Parathyroid adenoma (tissue), 2 donors: Measurements from ENCODE around the gene HSP90B1.

Source experiments
- H2AFZ ChIP-seq: fragments of 300-600 bp; sonication (generic); one replicate; pipeline ENCODE4 v1.7.0; 2017; ENCODE audit warnings: antibody characterized with exemption, mild to moderate bottlenecking
- H3K27ac ChIP-seq: fragments of 300-600 bp; sonication (generic); one replicate; pipeline ENCODE4 v1.7.0; 2017
- H3K27me3 ChIP-seq: fragments of 300-600 bp; sonication (generic); one replicate; pipeline ENCODE4 v1.7.0; 2017; ENCODE audit warnings: low read length; ENCODE audit not compliant: control insufficient read depth, insufficient read depth
- H3K36me3 ChIP-seq: fragments of 300-600 bp; sonication (generic); one replicate; pipeline ENCODE4 v1.7.0; 2017; ENCODE audit warnings: low read length; ENCODE audit not compliant: control insufficient read depth, insufficient read depth
- H3K4me1 ChIP-seq: fragments of 300-600 bp; sonication (generic); one replicate; pipeline ENCODE4 v1.7.0; 2017; ENCODE audit warnings: control low read depth
- H3K4me2 ChIP-seq: fragments of 300-600 bp; sonication (generic); one replicate; pipeline ENCODE4 v1.7.0; 2017; ENCODE audit warnings: low read length
- H3K4me3 ChIP-seq: fragments of 300-600 bp; sonication (generic); one replicate; pipeline ENCODE4 v1.7.0; 2017; ENCODE audit warnings: low read depth, low read length
- H3K79me2 ChIP-seq: fragments of 300-600 bp; sonication (generic); one replicate; pipeline ENCODE4 v1.7.0; 2017; ENCODE audit warnings: control low read depth
- H3K9ac ChIP-seq: fragments of 300-600 bp; sonication (generic); one replicate; pipeline ENCODE4 v1.7.0; 2017; ENCODE audit warnings: mild to moderate bottlenecking
- H3K9me3 ChIP-seq: fragments of 300-600 bp; sonication (generic); one replicate; pipeline ENCODE4 v1.7.0; 2017; ENCODE audit warnings: low read length; ENCODE audit not compliant: control insufficient read depth
- CTCF ChIP-seq: fragments of 300-600 bp; sonication (generic); IDR thresholded peaks from one replicate; pipeline ENCODE4 v1.7.0; 2017; ENCODE audit warnings: antibody characterized with exemption, mild to moderate bottlenecking
- donor health status: primary hyperparathyroidism.

Gene HSP90B1

GRCh38 chr12:103930034-103930786 is at the start of gene HSP90B1:
Gene HSP90B1 (plus strand): TSS chr12:103930410. CDS start chr12:103930516, 106 bp downstream.
- H3K4me2 ChIP-seq = peak within 1 kb of the TSS; percentile 88
- TF ChIP-seq CTCF = no peak
- H3K27ac ChIP-seq = peak within 1 kb of the TSS; percentile 89
- H3K9ac ChIP-seq = peak within 1 kb of the TSS; percentile 78
- no peaks in the 10 kb centered on the region for H3K27me3 ChIP-seq
- H3K4me3 ChIP-seq = peak within 1 kb of the TSS; percentile 93
- H3K79me2 ChIP-seq = peaks cover 36% of the 10 kb centered on the region
- peaks cover 27% of the 10 kb centered on the region for H3K4me1 ChIP-seq
- no peaks in the 10 kb centered on the region for H3K36me3 ChIP-seq
- no peaks in the 10 kb centered on the region for H3K9me3 ChIP-seq
- H2AFZ ChIP-seq = peak within 1 kb of the TSS; percentile 95

GRCh38 chr12:103881261-103881660 is 48.9 kb upstream of the HSP90B1 start:
- H3K9me3 ChIP-seq = no peaks in the 10 kb centered on the region
- no peak overlapping the region for H3K9ac ChIP-seq
- no peaks in the 10 kb centered on the region for H3K4me1 ChIP-seq
- no peaks in the 10 kb centered on the region for H3K27me3 ChIP-seq
- no peak overlapping the region for H3K4me2 ChIP-seq
- no peaks in the 10 kb centered on the region for H3K36me3 ChIP-seq
- TF ChIP-seq CTCF = no peak
- H3K79me2 ChIP-seq = no peaks in the 10 kb centered on the region
- H3K4me3 ChIP-seq = no peak overlapping the region
- H3K27ac ChIP-seq = no peak overlapping the region
- no peak overlapping the region for H2AFZ ChIP-seq

GRCh38 chr12:103882861-103883596 is 47.2 kb upstream of the HSP90B1 start:
- Histone ChIP-seq H3K4me3 (no peak overlapping the region), H3K27me3 (no peaks in the 10 kb centered on the region), H3K9ac (no peak overlapping the region), H3K9me3 (no peaks in the 10 kb centered on the region), H3K27ac (no peak overlapping the region), H3K4me1 (no peaks in the 10 kb centered on the region), H3K36me3 (no peaks in the 10 kb centered on the region), H2AFZ (no peak overlapping the region), H3K4me2 (no peak overlapping the region), H3K79me2 (no peaks in the 10 kb centered on the region)
- no peak for TF ChIP-seq CTCF

GRCh38 chr12:103883908-103884307 is 46.3 kb upstream of the HSP90B1 start:
- no peak for TF ChIP-seq CTCF
- H3K9me3 ChIP-seq = no peaks in the 10 kb centered on the region
- H3K36me3 ChIP-seq = no peaks in the 10 kb centered on the region
- H3K27me3 ChIP-seq = no peaks in the 10 kb centered on the region
- no peak overlapping the region for H3K4me2 ChIP-seq
- no peak overlapping the region for H2AFZ ChIP-seq
- H3K4me3 ChIP-seq = no peak overlapping the region
- H3K27ac ChIP-seq = no peak overlapping the region
- no peaks in the 10 kb centered on the region for H3K4me1 ChIP-seq
- H3K9ac ChIP-seq = no peak overlapping the region
- no peaks in the 10 kb centered on the region for H3K79me2 ChIP-seq
